ENCODE measurements around the gene ORC1. TPM values are rescaled to one million over a fixed set of nuclear protein-coding genes. Genes with fewer than 3 reads are reported as not detected.

The ORC1 gene
- total RNA-seq, result 2.6 and 3.9 TPM in 2 replicates

DNA sequence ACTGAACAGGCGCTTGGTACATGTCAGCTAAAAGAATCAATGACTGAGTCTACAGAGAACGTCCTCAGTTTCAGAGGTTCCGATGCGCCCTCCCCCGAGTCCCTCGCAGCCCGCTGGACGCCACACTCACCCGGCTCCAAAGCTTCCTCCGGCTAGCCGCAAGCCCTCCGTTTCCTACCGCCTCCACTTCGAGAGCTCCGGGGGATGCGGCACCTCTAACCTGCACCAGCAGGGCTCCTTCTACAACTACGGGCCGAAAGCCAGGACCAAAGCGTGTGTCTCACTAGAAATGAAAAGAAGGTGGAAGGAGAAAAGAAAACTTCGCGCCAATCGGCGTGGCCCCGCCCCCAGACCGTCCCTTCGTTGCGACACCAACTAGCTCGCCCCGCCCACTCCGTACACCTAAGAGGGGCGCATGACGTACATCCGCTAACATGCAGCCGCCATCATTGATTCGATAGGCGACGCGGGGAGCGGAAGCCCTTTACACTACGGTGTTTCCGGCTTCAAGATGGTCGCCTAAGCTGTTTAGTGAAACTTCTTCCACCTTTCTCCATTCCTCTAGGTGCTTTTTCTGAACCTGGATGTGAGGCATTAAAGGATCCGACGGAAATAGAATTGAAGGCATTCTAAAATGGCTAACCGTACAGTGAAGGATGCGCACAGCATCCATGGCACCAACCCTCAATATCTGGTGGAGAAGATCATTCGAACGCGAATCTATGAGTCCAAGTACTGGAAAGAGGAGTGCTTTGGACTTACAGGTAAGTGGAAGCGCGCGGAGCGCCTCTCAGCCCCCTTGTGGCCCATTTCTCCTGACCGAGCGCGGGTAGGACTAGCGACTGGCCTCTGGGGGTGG, at the start of gene ORC1, which contains the start of gene PRPF38A:
Gene ORC1 (minus strand): TSS at position 308 of the 859 bp plus-strand sequence. CDS start 2,200 bp downstream, outside the sequence.
Gene PRPF38A (plus strand): TSS at position 487 of the 859 bp plus-strand sequence. CDS start 148 bp downstream, at position 635.

DNA sequence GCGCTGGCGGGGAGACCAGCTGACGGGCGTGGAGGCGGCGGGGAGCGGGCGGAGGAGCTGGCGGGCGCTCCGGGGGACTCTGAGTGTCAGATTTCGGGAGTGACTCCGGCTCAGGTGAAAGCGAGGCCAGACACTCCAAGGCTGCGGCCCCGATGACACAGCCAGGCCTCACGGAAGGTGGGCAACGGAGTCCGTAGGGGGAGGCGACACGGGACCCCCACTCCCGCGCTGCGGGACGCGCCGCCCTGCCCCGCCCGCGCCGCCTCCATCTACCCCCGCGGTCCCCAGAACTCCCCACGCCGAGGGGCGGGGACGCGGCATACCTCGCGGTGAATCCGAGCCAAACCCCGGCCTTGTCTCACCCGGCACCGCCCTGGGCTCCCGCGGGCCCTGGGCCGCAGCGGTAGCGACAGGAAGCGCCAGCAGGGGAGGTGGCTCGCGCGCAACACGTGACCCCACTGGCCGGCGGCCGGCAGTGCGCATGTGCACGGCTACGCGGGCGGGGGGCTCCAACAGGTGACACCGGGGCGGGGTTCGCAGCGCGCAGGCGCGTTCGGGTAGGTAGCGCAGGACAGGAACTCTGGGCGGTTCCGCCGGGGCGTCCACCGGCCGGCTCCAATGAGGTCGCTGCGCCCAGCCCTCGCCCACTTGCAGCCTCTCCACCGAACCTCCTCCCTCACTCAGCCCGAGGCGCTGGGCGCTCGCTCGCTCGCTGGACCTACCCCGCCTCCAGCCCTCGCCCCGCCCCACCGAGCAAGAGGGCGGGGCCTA, 38.3 kb downstream of the ORC1 start, which contains the start of gene CC2D1B:
Gene CC2D1B (minus strand): TSS at position 460 of the 771 bp plus-strand sequence. CDS start 1,585 bp downstream, outside the sequence.

Other genes with a start within 250 kb of the ORC1 start
- 37.5 and 38.9 TPM in 2 replicates for gene CC2D1B, start 38.2 kb downstream of the ORC1 start, total RNA-seq
- gene PRPF38A, start 179 bp upstream of the ORC1 start, total RNA-seq, result 8.6 and 14.4 TPM in 2 replicates
- 42.1 and 69.1 TPM in 2 replicates for gene TUT4, start 148.7 kb upstream of the ORC1 start, total RNA-seq
- gene GPX7, start 197.9 kb upstream of the ORC1 start, total RNA-seq, result 91.3 and 194 TPM in 2 replicates
- 0.76 and 1.6 TPM in 2 replicates for gene SHISAL2A, start 228.7 kb upstream of the ORC1 start, total RNA-seq

All from placental epithelial cell (primary cell).